GM18867 (cell line): ENCODE results near the gene ACVR1.
A peak's percentile ranks its signal among the peaks of the same experiment; 100 is the strongest.

ENCODE experiments used
- ATAC-seq: cut with Tn5 transposase; IDR thresholded peaks from one replicate; pipeline ENCODE4 v1.9.1; 2021; ENCODE audit warnings: mild to moderate bottlenecking, moderate library complexity; ENCODE audit not compliant: unreplicated experiment

Gene ACVR1

GRCh38 chr2:157876066-157876785 lies at the start of gene ACVR1:
TSS of gene ACVR1 (minus strand) at chr2:157876330. CDS start at chr2:157799493, 76,837 bp downstream.
- ATAC-seq = peak; percentile 87

- no peak for ATAC-seq
Observed at GRCh38 chr2:157925071-157925470, 48.9 kb upstream of the ACVR1 start.

DNA sequence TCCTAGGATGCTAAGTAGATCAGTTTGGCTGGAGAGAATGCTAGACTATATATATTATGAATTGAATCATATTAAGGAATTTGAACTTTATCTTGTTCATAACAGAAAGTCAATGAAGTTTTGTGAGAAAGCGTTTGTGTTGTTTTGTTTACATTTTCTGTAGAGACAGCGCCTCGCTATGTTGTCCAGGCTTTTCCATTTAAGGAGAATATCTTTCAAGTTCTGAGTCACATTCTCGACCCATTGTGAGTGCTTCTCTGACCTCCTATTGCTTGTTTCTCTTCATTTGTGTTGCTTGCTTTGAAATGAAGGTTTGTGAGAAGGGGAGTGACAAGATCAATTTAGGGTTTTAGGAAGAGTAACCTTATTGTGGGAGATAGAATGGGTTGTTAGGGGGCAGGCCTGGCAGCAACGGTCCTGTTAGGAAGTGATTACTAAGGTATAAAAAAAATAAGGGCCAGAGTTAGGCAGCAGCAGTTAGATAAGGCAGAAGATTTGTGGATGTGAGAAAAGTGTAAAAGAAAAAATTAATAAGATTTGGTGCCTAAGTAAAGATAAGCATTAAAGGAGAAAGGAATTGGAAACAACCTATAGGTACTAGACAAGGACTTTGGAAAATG lies 47.6 kb upstream of the ACVR1 start:
- ATAC-seq = no peak

- ATAC-seq = no peak
Observed at GRCh38 chr2:157922815-157923214, 46.7 kb upstream of the ACVR1 start.

DNA sequence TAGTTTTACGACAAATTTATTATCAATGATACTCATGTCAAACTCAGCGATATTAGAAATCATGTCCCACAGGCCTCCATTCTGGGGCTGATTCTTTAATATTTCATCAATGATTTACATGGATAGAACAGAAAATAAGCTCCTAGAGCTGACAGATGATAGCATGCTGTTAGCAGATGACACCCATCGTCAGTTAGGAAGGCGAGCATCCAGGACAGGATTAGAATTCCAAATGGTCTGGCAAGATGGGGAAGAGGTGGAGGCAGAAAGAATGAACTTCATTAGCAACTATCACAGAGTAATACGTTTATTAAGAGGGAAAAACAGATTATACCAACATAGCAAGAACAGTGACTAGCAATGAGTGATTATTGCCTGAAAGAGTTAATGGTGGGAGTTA lies 46.2 kb upstream of the ACVR1 start:
- no peak for ATAC-seq

DNA sequence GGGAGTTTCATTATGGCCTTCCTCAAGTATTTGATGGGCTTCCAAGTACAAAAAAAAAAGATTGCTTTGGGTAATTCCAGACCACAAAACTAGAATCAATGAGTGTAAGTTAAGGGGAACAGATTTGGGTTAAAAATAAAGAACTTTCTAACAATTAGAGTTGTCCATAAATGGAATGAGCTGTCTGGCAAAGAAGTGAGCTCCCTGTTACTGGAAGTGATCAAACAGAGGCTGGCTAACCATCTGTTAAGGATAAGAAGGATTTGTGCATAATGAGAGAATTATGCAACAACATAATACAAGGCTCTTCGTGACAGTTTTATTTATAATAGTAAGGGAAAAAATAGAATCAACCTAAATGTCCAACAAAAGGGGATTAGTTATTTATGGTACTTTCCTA lies 44.6 kb upstream of the ACVR1 start:
- ATAC-seq = no peak

- ATAC-seq = no peak
Observed at GRCh38 chr2:157919181-157919580, 43.1 kb upstream of the ACVR1 start.

DNA sequence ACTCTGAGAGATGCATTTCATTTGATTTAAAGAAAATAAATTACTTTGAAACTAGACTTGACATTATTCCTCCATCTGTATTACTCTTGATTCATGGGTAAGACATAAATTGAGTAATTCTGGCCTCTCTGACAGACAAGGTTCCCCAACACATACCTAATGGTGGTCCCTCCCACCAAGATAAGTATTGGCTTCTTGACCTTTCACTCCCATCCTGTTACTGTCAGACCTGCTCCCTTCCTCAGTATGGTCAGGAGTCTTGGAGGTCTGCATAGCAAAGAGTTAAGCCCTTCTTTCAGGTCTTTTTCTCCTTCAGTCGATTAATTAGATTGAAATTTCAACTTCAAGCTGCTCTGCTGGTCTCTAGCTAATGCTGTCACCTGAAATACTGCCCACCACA lies 42.2 kb upstream of the ACVR1 start:
- no peak for ATAC-seq

DNA sequence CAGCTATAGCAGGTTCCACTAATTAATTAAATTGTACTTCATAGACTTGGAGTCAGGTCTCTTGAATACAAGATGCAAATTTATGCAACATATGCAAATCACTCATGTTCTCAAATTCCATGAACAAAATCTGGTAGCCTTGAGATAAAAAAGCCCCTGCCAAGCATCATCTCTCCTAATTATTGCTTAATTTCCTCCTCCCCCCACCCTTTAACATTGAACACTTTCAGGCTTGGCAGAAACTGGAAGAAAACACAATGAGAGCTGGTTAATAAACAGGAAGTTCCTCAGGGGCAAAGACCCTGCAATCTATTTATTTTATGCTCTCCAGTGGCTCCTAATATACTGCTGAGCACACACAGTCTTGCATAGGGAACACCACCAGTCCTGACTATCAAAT lies 35.6 kb upstream of the ACVR1 start:
- no peak for ATAC-seq

- no peak for ATAC-seq
Observed at GRCh38 chr2:157911246-157911645, 35.1 kb upstream of the ACVR1 start.

DNA sequence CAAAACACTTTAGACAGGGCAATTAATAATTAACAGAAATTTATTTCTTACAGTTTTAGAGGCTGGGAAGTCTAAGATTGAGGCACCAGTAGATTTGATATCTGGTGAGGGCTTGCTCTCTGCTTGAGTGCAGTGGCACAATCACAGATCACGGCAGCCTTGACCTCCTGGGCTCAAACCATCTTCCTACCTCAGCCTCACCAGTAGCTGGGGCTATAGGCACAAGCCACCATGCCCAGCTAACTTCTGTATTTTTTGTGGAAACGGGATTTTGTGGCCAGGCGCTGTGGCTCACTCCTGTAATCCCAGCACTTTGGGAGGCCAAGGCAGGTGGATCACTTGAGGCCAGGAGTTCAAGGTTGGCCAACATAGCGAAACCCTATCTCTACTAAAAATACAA lies 29.0 kb upstream of the ACVR1 start:
- ATAC-seq = no peak

GRCh38 chr2:157903626-157904025 lies 27.5 kb upstream of the ACVR1 start:
- ATAC-seq = no peak

GRCh38 chr2:157903151-157903550 lies 27.0 kb upstream of the ACVR1 start:
- ATAC-seq = no peak

GRCh38 chr2:157902692-157903091 lies 26.6 kb upstream of the ACVR1 start:
- ATAC-seq = no peak

DNA sequence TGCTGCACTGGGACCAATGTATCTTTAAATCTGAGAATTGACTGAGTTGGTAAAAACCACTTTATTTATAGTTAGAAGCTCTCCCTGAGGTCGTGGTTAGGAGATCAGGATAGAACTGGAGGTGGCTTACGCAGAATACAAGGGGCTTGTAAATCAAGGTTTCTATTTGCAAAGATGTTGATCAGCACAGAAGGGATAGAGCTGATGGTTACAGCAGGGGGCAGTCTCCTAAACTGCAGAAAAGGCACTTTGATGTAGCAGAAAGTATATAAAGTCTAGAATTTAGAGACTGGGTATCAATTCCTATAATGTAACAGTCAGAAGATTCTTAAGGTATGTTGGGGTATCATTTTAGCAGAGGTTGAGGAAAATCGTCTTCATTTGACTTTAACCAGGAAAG lies 25.2 kb upstream of the ACVR1 start:
- no peak for ATAC-seq

DNA sequence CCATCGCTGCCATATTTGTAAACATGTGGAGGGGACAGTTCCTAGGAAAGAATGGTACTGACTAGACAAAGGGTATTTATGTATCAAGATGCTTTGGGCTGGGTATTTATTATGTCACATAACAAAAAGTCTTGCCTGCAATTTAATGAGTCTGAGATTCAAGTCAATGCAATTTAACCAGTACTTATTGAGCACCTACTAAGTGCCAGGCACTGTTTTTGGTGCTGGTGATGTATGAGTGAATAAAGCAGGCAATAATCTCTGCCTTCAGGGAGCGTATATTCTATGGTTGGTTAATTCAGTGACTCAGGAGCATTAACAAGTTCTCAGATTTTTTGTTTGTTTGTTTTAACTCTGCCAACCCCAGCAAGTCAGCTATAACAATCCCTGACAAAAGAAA lies 24.6 kb upstream of the ACVR1 start:
- no peak for ATAC-seq

DNA sequence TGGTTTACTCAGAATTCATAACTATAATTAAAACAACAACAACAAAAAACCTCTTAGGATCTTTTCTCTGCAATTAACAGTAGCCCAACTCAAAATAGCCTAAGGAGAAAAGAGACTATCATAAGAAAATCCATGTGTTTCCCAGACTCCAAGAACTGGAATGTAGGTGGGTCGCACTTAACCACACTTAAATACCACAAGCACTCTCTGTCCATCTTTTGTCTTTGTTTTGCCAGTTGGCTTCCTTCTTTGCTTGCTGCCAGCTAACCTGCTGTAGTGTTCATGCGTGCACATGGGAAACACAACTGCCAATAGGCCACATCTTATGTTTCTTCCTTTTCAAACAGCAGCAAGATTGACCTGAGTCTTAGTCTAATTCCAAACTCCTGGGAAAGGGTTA lies 24.1 kb upstream of the ACVR1 start:
- ATAC-seq = no peak

DNA sequence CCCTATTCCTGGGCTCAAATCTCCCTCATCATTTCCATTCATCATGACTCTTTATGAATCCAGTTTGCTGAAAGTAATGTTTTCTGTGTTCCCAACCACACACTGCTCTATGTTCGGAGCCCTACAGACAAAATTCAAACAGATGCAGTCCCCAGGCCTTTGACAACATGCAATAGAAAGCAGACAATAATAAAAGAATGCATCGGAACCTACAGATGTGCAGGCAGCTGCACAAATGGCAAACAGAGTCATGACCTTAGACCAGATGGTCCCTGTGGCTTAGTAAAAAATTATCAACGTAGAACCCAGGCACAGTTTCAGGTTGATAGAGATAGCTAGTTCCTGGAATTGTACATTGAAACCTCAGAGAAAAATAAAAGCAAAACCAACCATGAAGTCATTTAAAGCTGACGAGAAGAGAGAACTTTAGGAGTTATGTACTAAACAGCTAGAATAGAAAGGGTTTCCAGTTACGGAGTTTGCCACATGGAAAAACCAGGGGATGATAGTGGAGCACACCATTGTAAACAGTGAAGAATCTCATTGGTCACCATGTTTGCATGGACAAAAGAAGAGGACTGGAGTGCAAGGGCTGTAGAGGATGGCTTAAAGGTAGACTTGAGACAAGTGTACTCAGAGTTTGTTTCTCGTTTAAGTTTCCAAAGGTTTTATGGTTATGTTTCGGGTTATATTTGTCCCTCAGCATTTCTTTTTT lies 23.2 kb upstream of the ACVR1 start:
- ATAC-seq = peak; percentile 81

DNA sequence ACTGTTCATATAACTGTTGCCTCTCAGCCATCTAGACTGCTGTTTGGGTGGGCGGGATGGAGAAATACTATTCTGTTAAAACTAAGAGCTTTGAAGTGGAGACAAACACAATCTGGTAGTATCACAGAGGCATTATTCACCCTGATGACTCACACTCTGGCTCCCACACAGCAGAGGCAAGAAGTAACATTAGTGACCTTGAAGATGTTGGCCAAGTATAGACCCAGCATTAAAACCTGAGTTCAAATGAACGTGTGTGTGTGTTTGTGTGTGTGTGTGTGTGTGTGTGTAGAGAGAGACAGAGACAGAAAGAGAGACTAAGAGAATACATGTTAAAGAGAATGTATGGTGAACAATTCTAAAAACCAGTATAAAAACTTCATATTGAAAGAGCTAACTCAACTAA lies 22.5 kb upstream of the ACVR1 start:
- ATAC-seq = peak; percentile 34

- peak; percentile 45 for ATAC-seq
Observed at GRCh38 chr2:157897106-157897971, 21.2 kb upstream of the ACVR1 start.

GRCh38 chr2:157895531-157895930 lies 19.4 kb upstream of the ACVR1 start:
- no peak for ATAC-seq
